ENCODE data around the gene DCUN1D5.

The DCUN1D5 gene

DNA sequence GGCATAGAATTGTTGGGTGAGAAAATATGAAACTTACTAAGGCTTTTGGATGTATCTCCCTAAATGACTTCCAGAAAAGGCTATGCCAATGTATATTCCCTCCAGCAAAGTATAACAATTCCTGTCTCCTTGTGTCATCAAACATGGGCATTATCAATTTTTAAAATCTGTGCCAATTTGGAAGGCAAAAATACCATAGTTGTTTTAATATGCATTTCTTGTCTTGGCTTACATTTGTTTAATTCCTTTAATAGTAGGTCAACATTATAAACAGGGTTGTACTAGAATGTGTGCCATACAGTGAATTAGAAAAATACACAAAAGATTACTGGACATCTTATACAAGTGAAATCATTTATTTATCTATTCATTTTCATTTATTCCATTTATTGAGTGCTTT lies 41.6 kb downstream of the DCUN1D5 start:
- in situ Hi-C loops (cut with HindIII; ENCODE audit: low sequenced_read_pairs): no loop called here
- H3K4me3 ChIP-seq (ENCODE audit: low read depth, low read length): no peak overlapping the region
- no peak for TF ChIP-seq CTCF (IDR thresholded peaks at IDR 0.05; ENCODE audit: low read depth, low read length)
- DNase-seq (ENCODE audit: low read depth, low spot score): no peak

- no peak for DNase-seq (ENCODE audit: low read depth, low spot score)
- TF ChIP-seq CTCF (IDR thresholded peaks at IDR 0.05; ENCODE audit: low read depth, low read length): no peak
- H3K4me3 ChIP-seq (ENCODE audit: low read depth, low read length): no peak overlapping the region
- in situ Hi-C loops (cut with HindIII; ENCODE audit: low sequenced_read_pairs): no loop called here
These were observed 44.1 kb downstream of the DCUN1D5 start for GRCh38 chr11:103047837-103048236.

- TF ChIP-seq CTCF (IDR thresholded peaks at IDR 0.05; ENCODE audit: low read depth, low read length): no peak
- in situ Hi-C loops (cut with HindIII; ENCODE audit: low sequenced_read_pairs): no loop called here
- DNase-seq (ENCODE audit: low read depth, low spot score): no peak
- H3K4me3 ChIP-seq (ENCODE audit: low read depth, low read length): no peak overlapping the region
These were observed 47.9 kb downstream of the DCUN1D5 start for GRCh38 chr11:103043826-103044678.

DNA sequence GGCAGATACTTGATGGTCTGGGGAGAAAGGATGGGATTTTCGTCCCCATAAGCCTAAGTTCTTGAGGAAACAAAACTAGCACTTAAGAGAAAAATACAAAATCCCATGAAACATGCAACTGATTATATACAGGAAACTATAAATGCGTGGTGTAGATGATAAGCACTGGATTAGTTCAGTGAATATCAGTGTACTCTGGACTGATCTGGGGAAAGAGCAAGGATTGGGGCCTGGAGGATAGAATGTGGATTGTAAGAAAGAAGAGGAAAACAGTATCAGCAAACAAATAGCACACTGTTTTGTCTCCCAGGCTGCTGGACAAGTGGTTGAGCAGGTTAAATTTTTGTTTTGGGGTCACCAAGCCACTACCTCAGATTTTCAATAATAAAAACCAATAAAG lies 49.8 kb downstream of the DCUN1D5 start:
- TF ChIP-seq CTCF (IDR thresholded peaks at IDR 0.05; ENCODE audit: low read depth, low read length): no peak
- H3K4me3 ChIP-seq (ENCODE audit: low read depth, low read length): no peak overlapping the region
- in situ Hi-C loops (cut with HindIII; ENCODE audit: low sequenced_read_pairs): no loop called here
- DNase-seq (ENCODE audit: low read depth, low spot score): no peak

GRCh38 chr11:103035791-103036434 lies 56.0 kb downstream of the DCUN1D5 start:
- in situ Hi-C loops (cut with HindIII; ENCODE audit: low sequenced_read_pairs): no loop called here
- H3K4me3 ChIP-seq (ENCODE audit: low read depth, low read length): no peak overlapping the region
- DNase-seq (ENCODE audit: low read depth, low spot score): peak; percentile 84
- TF ChIP-seq CTCF (IDR thresholded peaks at IDR 0.05; ENCODE audit: low read depth, low read length): peak; percentile 58

GRCh38 chr11:103035216-103035615 lies 56.7 kb downstream of the DCUN1D5 start:
- no peak for TF ChIP-seq CTCF (IDR thresholded peaks at IDR 0.05; ENCODE audit: low read depth, low read length)
- in situ Hi-C loops (cut with HindIII; ENCODE audit: low sequenced_read_pairs): no loop called here

More at GRCh38 chr11:103035216-103035615, 56.7 kb downstream of the DCUN1D5 start:
- DNase-seq (ENCODE audit: low read depth, low spot score): no peak
- H3K4me3 ChIP-seq (ENCODE audit: low read depth, low read length): no peak overlapping the region

Data from astrocyte of the spinal cord (primary cell).